SKM-1 (cell line): ENCODE measurements around the gene C17orf50.
A peak's percentile ranks its signal among the peaks of the same experiment; 100 is the strongest.
"Not testable (repeated sequence)": the region's sequence is repeated elsewhere in the genome, so short reads cannot be mapped to it uniquely, and the experiment has no call there.

Experiments
- DNase-seq: peaks from one replicate; lab custom pipeline; 2025; ENCODE audit not compliant: unreplicated experiment; lab: John Stamatoyannopoulos, UW

The C17orf50 gene

GRCh38 chr17:35751541-35751940 lies 9.1 kb upstream of the C17orf50 start:
- DNase-seq = not testable (repeated sequence)

DNA sequence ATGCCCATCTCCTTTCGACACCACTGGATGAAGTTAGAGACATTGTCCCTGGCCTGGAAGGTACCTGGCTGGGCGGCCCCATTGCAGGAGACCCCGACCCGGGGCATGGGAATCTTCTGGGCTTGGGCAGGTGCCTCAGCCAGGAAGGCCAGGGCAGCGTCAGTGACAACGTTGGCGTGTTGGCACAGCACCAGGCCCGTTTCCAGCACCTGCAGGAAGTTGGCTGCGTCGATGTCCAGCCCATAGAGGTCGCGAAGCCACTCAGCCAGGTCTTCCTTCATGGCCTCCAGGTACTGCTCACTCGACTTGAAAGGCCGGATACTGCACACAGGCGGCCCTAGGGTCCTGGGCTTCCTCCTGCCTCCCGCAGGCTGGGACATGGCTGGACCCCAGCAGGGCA lies 8.2 kb upstream of the C17orf50 start:
- no peak for DNase-seq

GRCh38 chr17:35752945-35753764 lies 7.5 kb upstream of the C17orf50 start, which contains the start of gene GAS2L2:
Gene GAS2L2 (minus strand): TSS chr17:35753239. CDS start chr17:35752850, 389 bp downstream.
- no peak for DNase-seq

GRCh38 chr17:35757243-35757642 lies 3.4 kb upstream of the C17orf50 start:
- no peak for DNase-seq

DNA sequence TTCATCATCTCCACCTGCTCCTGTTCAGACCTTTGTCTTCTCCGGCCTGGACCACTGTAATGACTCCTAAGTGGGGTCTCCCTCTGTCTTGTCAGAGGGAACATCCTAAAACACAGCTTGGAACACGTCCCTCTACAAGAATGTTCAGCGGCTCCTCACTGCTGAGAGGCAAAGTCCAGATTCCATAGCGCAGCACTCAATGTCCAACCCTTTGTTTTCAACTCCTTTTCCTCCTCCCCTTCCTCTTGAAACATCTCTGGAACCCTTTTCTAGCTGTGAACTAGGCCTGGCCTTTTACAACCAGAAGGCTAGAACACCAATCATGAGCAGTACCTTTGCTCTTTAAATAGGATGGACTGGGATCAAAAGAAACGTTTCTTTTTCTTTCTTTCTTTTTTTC lies 914 bp downstream of the C17orf50 start:
- no peak for DNase-seq

GRCh38 chr17:35763767-35764122 lies 3.1 kb downstream of the C17orf50 start:
- no peak for DNase-seq

DNA sequence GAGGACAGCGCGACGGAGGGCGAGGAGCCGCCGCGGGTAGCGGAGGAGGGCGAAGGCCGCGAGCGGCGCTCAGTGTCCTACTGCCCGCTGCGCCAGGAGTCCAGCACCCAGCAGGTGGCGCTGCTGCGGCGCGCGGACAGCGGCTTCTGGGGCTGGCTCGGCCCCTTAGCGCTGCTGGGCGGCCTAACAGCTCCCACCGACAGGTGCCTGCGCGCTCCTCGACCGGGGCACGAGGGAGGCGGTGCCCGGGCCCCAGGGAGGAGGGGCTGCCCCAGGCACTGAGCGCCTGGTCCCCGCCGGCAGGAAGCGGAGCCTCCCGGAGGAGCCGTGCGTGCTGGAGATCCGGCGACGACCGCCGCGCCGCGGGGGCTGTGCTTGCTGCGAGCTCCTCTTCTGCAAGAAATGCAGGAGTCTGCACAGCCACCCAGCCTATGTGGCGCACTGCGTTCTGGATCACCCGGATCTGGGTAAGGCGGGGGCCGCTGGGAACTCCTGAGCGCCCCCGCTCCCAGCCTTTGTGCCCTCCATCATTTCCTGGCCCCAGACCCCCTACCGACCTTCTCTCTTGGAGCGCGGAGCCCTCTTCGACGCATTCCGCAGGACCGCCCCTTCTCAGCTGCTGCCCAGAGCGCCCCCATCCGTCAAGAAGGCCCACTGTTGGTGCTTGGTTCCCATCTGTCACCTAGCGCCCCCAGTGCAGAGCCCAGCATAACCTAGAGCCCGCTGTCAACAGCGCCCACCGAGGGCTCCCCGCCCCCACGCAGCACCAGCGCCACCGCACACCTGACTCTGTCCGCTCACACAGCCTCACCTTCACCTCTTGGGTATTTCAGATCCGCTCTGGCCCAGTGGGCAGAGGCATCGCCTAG lies 3.7 kb downstream of the C17orf50 start:
- DNase-seq = peak; percentile 41

DNA sequence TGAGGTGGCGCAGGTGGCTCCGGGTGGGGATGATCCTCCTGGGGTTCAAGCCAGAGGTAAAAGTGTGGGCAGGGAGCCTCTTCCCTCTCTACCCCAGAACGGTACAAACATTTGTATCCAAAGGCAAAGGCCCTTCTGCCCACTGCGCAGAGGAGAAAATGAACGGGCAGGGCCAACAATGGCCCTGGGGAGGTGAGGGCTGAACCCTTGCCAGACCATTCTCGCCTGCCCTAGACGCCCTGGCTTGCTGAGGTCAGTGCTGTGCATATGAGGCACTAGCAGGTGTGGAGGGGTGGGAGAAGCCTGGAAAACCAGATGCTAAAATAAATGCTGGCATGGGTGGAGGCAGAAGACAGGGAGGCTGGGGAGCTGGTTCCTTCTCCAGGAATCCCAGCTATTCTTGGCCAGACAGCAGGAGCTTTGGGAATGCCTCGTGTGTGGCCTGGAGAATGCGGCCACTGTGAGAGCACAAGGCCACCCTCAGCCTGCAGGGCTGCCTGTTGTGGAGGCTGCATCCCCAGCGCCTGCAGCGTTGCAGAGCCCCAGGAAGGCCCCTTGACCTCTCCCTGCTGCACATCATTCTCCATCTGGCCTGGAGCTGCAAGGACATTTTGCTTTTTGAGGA lies 4.5 kb downstream of the C17orf50 start:
- DNase-seq = no peak

GRCh38 chr17:35765756-35766488 lies 5.2 kb downstream of the C17orf50 start:
- DNase-seq = no peak

DNA sequence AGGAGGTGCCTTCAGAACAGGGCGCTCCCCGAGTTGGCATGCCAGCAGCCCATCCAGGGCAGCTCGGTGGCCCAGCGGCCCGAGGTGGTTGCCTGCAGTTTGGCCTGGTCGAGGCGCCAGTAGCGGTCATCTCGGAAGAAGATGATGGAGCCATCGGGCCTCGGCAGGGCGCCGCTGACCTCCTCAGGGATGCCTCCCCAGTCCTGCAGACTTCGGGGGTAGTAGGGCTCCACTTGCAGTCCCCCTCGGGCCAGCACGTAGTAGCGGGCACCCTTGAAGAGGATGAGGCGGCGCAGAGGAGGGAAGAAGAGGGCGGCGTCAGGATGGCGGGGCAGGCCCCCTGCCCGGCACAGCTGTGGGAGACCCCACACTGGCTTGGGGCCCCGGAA lies 5.8 kb downstream of the C17orf50 start:
- no peak for DNase-seq

- DNase-seq = no peak
These were observed 6.3 kb downstream of the C17orf50 start for GRCh38 chr17:35766903-35767510.

DNA sequence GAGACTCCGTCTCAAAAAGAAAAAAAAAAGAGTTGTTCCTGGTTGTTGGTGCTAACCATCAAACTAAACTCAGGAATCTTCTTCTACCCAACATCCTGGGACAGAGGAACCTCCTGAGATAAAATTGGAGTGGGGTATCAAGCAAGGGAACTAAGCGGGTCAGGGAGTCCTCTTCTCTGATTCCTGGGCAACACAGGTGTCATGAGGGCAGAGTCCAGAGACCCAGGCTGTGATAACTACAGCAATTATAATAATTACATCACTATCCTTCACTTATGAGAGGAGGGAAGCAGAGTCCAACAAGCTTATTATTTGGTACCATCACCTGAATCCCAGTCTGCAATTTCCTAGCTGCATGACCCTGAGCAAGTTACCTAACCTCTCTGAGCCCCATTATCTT lies 8.1 kb downstream of the C17orf50 start:
- DNase-seq = no peak

DNA sequence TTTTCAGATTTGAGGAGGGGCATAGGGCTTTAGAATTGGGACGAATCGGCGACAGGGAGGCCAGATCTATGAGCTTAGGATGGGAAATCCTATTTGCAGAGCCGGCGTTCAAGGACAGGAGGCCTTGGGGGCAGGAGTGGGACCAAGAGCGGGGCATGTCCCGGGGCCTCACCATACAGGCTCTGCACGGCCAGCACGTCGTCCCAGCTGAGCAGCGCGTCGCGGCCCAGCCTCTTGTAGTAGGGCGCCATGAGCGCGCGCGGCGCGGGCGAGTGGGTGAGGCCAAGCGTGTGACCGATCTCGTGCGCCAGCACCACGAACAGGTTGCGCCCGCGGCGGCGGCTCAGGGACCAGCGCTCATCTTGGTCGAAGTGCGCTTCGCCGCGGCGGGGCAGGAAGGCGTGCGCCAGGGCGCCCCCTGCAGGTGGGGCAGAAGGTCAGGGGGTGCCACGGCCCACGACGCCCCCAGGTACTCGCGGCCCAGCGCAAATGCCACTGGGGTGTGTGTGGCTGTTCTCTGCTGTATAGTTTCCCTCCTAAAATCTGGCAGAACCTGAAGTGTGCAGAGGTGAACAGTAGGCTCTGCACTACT lies 9.3 kb downstream of the C17orf50 start:
- DNase-seq = no peak

DNA sequence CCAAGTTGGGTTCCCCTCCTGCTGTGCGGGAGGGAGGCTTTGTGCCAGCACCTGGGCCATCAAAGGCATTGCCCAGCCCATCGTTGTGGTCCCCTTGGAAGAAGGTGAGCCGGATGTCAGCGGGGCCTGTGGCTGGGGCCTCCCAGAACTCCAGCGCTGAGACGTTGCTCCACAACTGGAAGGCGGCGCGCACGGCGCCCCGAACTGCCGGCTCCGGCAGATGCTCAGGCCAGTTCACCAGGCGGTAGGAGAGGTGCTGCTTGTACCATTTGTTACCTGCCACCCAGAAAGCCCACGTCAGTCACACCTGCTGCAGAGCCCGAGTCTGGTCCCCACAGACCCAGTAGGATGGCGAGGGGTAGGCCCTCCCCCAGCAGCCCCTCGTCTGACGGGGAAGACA lies 12.4 kb downstream of the C17orf50 start:
- DNase-seq = no peak

DNA sequence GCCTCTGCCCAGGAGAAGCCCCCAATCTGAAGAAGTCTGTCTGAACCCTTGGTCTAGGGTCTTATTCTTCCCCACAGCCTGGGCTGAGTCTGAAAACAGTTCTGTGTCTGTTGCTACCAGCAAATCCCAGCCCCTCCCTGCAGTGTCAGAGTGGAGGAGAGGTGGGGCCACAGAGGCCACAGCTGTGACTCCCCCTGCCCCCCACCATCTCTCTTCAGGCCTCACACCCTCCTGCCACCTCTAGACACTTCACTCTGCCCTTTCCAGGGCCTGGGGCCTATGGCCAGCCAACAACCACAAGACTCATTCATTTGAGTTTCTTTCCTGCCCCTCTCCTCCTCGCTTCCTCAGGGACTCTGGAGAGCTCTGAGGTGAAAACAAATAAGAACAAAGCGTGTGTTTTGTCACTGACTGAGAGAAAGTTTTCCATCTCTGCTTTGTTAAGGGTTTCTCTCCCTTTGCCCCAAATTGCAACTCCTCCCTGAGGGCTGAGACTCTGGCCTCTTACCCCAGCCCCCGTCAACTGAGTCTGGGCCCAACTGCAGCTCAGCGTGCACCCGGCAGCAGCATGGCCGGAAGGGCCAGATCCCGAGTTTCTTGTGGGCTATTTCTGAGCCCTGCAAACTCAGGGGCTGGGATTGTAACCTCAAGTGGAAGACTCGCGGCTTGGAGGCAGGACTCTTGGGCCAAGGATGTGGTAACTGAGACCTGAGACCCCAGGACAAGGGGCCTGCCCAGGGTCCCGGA lies 13.2 kb downstream of the C17orf50 start:
- no peak for DNase-seq

GRCh38 chr17:35774499-35774898 lies 13.8 kb downstream of the C17orf50 start:
- no peak for DNase-seq

GRCh38 chr17:35775039-35775438 lies 14.4 kb downstream of the C17orf50 start:
- no peak for DNase-seq

- no peak for DNase-seq
These were observed 14.9 kb downstream of the C17orf50 start for GRCh38 chr17:35775583-35775982.

DNA sequence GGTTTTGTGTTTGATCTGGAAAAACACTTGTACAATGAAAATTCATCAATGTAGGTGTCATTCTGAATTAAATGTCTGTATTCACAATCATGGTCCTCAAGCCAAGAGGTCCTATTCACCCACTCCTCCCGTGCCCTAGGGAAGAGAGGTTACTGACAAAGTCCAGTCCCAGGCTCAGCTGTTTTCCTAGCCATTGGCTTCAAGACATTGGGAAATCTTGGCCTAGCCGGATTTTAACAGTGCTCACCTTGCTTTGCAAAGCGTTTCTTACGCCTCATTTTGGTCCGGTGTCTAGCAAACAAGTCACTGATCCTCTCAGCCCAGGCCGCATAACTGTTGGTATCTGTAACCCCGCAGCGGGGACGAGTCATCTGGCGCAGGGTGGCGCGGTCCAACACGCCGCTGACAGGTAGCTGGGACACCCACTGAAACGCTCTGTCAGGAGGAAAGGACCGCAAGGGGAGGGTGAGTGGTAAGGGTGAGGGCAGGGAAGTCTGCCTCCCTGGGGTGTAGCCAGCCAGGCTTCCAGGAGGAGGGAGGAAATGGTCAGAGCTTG lies 18.0 kb downstream of the C17orf50 start:
- no peak for DNase-seq
